Measurements from ENCODE around the gene XPNPEP1.

XPNPEP1 gene

GRCh38 chr10:109861081-109861480 lies 62.2 kb downstream of the XPNPEP1 start:
- DNase-seq, result no peak

- no peak for DNase-seq
These were observed 64.1 kb downstream of the XPNPEP1 start for GRCh38 chr10:109859221-109859620.

GRCh38 chr10:109855746-109856145 lies 67.6 kb downstream of the XPNPEP1 start:
- no peak for DNase-seq

GRCh38 chr10:109853921-109854320 lies 69.4 kb downstream of the XPNPEP1 start:
- DNase-seq, result no peak

- peak; percentile 29 for DNase-seq
These were observed 70.8 kb downstream of the XPNPEP1 start for GRCh38 chr10:109852475-109853037.

GRCh38 chr10:109851616-109852474 lies 71.5 kb downstream of the XPNPEP1 start:
- no peak for DNase-seq

GRCh38 chr10:109846832-109847231 lies 76.5 kb downstream of the XPNPEP1 start:
- DNase-seq, result no peak

- DNase-seq, result no peak
These were observed 78.0 kb downstream of the XPNPEP1 start for GRCh38 chr10:109845308-109845707.

- no peak for DNase-seq
These were observed 84.6 kb downstream of the XPNPEP1 start for GRCh38 chr10:109838592-109839244.

- no peak for DNase-seq
These were observed 85.9 kb downstream of the XPNPEP1 start for GRCh38 chr10:109837384-109837783.

GRCh38 chr10:109835257-109835656 lies 88.1 kb downstream of the XPNPEP1 start:
- no peak for DNase-seq

- DNase-seq, result no peak
These were observed 91.5 kb downstream of the XPNPEP1 start for GRCh38 chr10:109831846-109832245.

- no peak for DNase-seq
These were observed 99.1 kb downstream of the XPNPEP1 start for GRCh38 chr10:109824206-109824605.

- DNase-seq, result no peak
These were observed 100.1 kb downstream of the XPNPEP1 start for GRCh38 chr10:109823196-109823595.

GRCh38 chr10:109821672-109822071 lies 101.6 kb downstream of the XPNPEP1 start:
- no peak for DNase-seq

- no peak for DNase-seq
These were observed 102.5 kb downstream of the XPNPEP1 start for GRCh38 chr10:109820620-109821405.

GRCh38 chr10:109819807-109820206 lies 103.5 kb downstream of the XPNPEP1 start:
- DNase-seq, result no peak

All from KG1 (cell line).